ENCODE results near the gene HECW1. TPM values are rescaled to one million over a fixed set of nuclear protein-coding genes. Genes with fewer than 3 reads are reported as not detected.

The HECW1 gene
- total RNA-seq, 3 donors from 2014 or later = 0.48 to 1.9 (median 0.66) TPM

- TF ChIP-seq POLR2AphosphoS5 (IDR thresholded peaks at IDR 0.05) (no peak), POLR2A (IDR thresholded peaks at IDR 0.05) (no peak), CTCF (IDR thresholded peaks at IDR 0.05) (no peak)
- Histone ChIP-seq H3K4me3 (no peak overlapping the region), H3K9me3 (no peaks in the 10 kb centered on the region), H3K27me3 (no peaks in the 10 kb centered on the region), H3K4me1 (no peaks in the 10 kb centered on the region), H3K36me3 (no peaks in the 10 kb centered on the region), H3K27ac (no peak overlapping the region)
- intact Hi-C loops (cut with DNase I; ENCODE audit: low total_unique reads) = no loop called here
- no peak for DNase-seq (ENCODE audit: low spot score in 2 of 2)
These were observed 82.8 kb downstream of the HECW1 start for GRCh38 chr7:43195256-43195655.

- H3K4me3 ChIP-seq = no peak overlapping the region
- no peak for DNase-seq (ENCODE audit: low spot score in 2 of 2)
- H3K4me1 ChIP-seq = no peaks in the 10 kb centered on the region
- no peaks in the 10 kb centered on the region for H3K27me3 ChIP-seq
- intact Hi-C loops (cut with DNase I; ENCODE audit: low total_unique reads) = no loop called here
- TF ChIP-seq POLR2AphosphoS5 (IDR thresholded peaks at IDR 0.05) (no peak), CTCF (IDR thresholded peaks at IDR 0.05) (no peak), POLR2A (IDR thresholded peaks at IDR 0.05) (no peak)
- no peak overlapping the region for H3K27ac ChIP-seq
- no peaks in the 10 kb centered on the region for H3K36me3 ChIP-seq
- H3K9me3 ChIP-seq = no peaks in the 10 kb centered on the region
These were observed 83.3 kb downstream of the HECW1 start for GRCh38 chr7:43195768-43196167.

GRCh38 chr7:43196379-43196778 lies 83.9 kb downstream of the HECW1 start:
- no peak for DNase-seq (ENCODE audit: low spot score in 2 of 2)
- Histone ChIP-seq H3K4me3 (no peak overlapping the region), H3K4me1 (no peaks in the 10 kb centered on the region), H3K36me3 (no peaks in the 10 kb centered on the region), H3K27me3 (no peaks in the 10 kb centered on the region), H3K27ac (no peak overlapping the region), H3K9me3 (no peaks in the 10 kb centered on the region)
- TF ChIP-seq POLR2AphosphoS5 (IDR thresholded peaks at IDR 0.05) (no peak), POLR2A (IDR thresholded peaks at IDR 0.05) (no peak), CTCF (IDR thresholded peaks at IDR 0.05) (no peak)
- intact Hi-C loops (cut with DNase I; ENCODE audit: low total_unique reads) = no loop called here

- no peaks in the 10 kb centered on the region for H3K36me3 ChIP-seq
- no peak overlapping the region for H3K4me3 ChIP-seq
- no peaks in the 10 kb centered on the region for H3K4me1 ChIP-seq
- no peaks in the 10 kb centered on the region for H3K27me3 ChIP-seq
- intact Hi-C loops (cut with DNase I; ENCODE audit: low total_unique reads) = no loop called here
- DNase-seq (ENCODE audit: low spot score in 2 of 2) = no peak
- no peaks in the 10 kb centered on the region for H3K9me3 ChIP-seq
- H3K27ac ChIP-seq = no peak overlapping the region
- TF ChIP-seq CTCF (IDR thresholded peaks at IDR 0.05) (no peak), POLR2AphosphoS5 (IDR thresholded peaks at IDR 0.05) (no peak), POLR2A (IDR thresholded peaks at IDR 0.05) (no peak)
These were observed 85.6 kb downstream of the HECW1 start for GRCh38 chr7:43198016-43198415.

- no peaks in the 10 kb centered on the region for H3K4me1 ChIP-seq
- intact Hi-C loops (cut with DNase I; ENCODE audit: low total_unique reads) = no loop called here
These were observed 86.2 kb downstream of the HECW1 start for GRCh38 chr7:43198599-43199090.

More at GRCh38 chr7:43198599-43199090, 86.2 kb downstream of the HECW1 start:
- Histone ChIP-seq H3K9me3 (no peaks in the 10 kb centered on the region), H3K27me3 (no peaks in the 10 kb centered on the region), H3K27ac (no peak overlapping the region), H3K4me3 (no peak overlapping the region), H3K36me3 (no peaks in the 10 kb centered on the region)
- TF ChIP-seq POLR2A (IDR thresholded peaks at IDR 0.05) (no peak), POLR2AphosphoS5 (IDR thresholded peaks at IDR 0.05) (no peak), CTCF (IDR thresholded peaks at IDR 0.05) (no peak)
- no peak for DNase-seq (ENCODE audit: low spot score in 2 of 2)

Measured in breast epithelium (tissue), 4 donors.